ENCODE data around the gene HSH2D. TPM values are rescaled to one million over a fixed set of nuclear protein-coding genes. Genes with fewer than 3 reads are reported as not detected.
A peak's percentile ranks its signal among the peaks of the same experiment; 100 is the strongest.

The HSH2D gene
- total and polyA plus RNA-seq, 9 of the 15 experiments (the other 6 are each of a cell fraction or from before 2014, with no cell fraction given): 0.03 to 1.1 (median 0.35) TPM; not detected in 1

DNA sequence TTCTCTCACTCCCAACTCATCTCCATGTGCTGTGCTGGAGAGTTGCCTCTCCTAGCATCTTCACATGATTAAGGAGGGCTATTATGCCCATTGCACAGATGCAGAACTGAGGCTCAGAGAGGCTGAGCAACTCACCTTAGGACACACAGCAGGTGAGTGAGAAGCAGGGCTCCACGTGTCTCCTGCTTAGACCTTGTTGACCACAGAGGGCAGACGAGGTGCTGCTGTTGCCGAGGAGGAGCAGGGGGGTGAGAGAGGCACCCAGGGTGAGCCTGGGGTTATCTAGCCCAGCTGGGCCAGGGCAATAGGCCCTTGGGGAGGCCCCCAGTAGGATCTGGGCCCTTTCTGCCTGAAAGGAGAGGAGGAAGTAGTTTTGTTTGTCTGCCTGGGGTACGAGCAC lies 2.4 kb upstream of the HSH2D start (continued):
- TF ChIP-seq RBM17 (IDR thresholded peaks at IDR 0.05; ENCODE audit: borderline replicate concordance, low read depth, low read length): no peak
- no peak for TF ChIP-seq TAF15 (IDR thresholded peaks at IDR 0.05; ENCODE audit: low read depth, low read length)
- TF ChIP-seq STAT5A (IDR thresholded peaks at IDR 0.05; ENCODE audit: borderline replicate concordance, low read length): no peak
- TF ChIP-seq BRD9 (IDR thresholded peaks at IDR 0.05; ENCODE audit: low read depth, partially characterized antibody): peak; percentile 91
- TF ChIP-seq ZNF165 (CRISPR knock-in tag; IDR thresholded peaks at IDR 0.05; ENCODE audit: borderline replicate concordance): no peak
- TF ChIP-seq BMI1 (IDR thresholded peaks at IDR 0.05; ENCODE audit: low read length): no peak
- no peak for TF ChIP-seq NFIC (IDR thresholded peaks at IDR 0.05)
- no peak for TF ChIP-seq XRCC3 (IDR thresholded peaks at IDR 0.05)
- 0 out of 2 replicates have a peak, but pooled peaks have one; percentile 17 for TF ChIP-seq ATF7 (IDR thresholded peaks at IDR 0.05)
- no peak for TF ChIP-seq MXI1 (IDR thresholded peaks at IDR 0.05; ENCODE audit: low read depth, low read length)
- TF ChIP-seq RAD51 (IDR thresholded peaks at IDR 0.05; ENCODE audit: borderline replicate concordance, low read depth): no peak
- no peak for TF ChIP-seq HDAC6 (IDR thresholded peaks at IDR 0.05; ENCODE audit: low read depth, low read length)
- TF ChIP-seq TCF3 (CRISPR knock-in tag; IDR thresholded peaks at IDR 0.05): peak; percentile 6; the same call in 1 of the 2 replicates
- TF ChIP-seq, protein P1, sequence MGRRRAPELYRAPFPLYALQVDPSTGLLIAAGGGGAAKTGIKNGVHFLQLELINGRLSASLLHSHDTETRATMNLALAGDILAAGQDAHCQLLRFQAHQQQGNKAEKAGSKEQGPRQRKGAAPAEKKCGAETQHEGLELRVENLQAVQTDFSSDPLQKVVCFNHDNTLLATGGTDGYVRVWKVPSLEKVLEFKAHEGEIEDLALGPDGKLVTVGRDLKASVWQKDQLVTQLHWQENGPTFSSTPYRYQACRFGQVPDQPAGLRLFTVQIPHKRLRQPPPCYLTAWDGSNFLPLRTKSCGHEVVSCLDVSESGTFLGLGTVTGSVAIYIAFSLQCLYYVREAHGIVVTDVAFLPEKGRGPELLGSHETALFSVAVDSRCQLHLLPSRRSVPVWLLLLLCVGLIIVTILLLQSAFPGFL (CRISPR knock-in tag; IDR thresholded peaks at IDR 0.05): no peak
- no peak for TF ChIP-seq SETDB1 (IDR thresholded peaks at IDR 0.05; ENCODE audit: low read length)
- no peak for TF ChIP-seq ZNF253 (CRISPR knock-in tag; conservative IDR thresholded peaks at IDR 0.05)
- TF ChIP-seq CBX2 (IDR thresholded peaks at IDR 0.05; ENCODE audit: insufficient read depth, low read length, poor library complexity, severe bottlenecking): no peak
- no peak for TF ChIP-seq RBFOX2 (IDR thresholded peaks at IDR 0.05; ENCODE audit: low read depth, low read length)
- no peak for TF ChIP-seq JUN (IDR thresholded peaks at IDR 0.05; ENCODE audit: borderline replicate concordance, low read depth, low read length)
- no peak for TF ChIP-seq JUN (CRISPR knock-in tag; IDR thresholded peaks at IDR 0.05; ENCODE audit: borderline replicate concordance)
- peak in 1 of 2 experiments; percentile 94; a peak in 2 of 3 replicates for TF ChIP-seq CBX3 (IDR thresholded peaks at IDR 0.05; ENCODE audit: borderline replicate concordance in 1 of 2, low read length in 2 of 2)
- TF ChIP-seq PHTF2 (CRISPR knock-in tag; IDR thresholded peaks at IDR 0.05): no peak
- TF ChIP-seq CXXC5 (CRISPR knock-in tag; IDR thresholded peaks at IDR 0.05): no peak
- TF ChIP-seq, protein P2, sequence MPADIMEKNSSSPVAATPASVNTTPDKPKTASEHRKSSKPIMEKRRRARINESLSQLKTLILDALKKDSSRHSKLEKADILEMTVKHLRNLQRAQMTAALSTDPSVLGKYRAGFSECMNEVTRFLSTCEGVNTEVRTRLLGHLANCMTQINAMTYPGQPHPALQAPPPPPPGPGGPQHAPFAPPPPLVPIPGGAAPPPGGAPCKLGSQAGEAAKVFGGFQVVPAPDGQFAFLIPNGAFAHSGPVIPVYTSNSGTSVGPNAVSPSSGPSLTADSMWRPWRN (IDR thresholded peaks at IDR 0.05; ENCODE audit: low read depth): no peak
- TF ChIP-seq KAT8 (IDR thresholded peaks at IDR 0.05; ENCODE audit: low read depth): no peak
- TF ChIP-seq, protein P3, sequence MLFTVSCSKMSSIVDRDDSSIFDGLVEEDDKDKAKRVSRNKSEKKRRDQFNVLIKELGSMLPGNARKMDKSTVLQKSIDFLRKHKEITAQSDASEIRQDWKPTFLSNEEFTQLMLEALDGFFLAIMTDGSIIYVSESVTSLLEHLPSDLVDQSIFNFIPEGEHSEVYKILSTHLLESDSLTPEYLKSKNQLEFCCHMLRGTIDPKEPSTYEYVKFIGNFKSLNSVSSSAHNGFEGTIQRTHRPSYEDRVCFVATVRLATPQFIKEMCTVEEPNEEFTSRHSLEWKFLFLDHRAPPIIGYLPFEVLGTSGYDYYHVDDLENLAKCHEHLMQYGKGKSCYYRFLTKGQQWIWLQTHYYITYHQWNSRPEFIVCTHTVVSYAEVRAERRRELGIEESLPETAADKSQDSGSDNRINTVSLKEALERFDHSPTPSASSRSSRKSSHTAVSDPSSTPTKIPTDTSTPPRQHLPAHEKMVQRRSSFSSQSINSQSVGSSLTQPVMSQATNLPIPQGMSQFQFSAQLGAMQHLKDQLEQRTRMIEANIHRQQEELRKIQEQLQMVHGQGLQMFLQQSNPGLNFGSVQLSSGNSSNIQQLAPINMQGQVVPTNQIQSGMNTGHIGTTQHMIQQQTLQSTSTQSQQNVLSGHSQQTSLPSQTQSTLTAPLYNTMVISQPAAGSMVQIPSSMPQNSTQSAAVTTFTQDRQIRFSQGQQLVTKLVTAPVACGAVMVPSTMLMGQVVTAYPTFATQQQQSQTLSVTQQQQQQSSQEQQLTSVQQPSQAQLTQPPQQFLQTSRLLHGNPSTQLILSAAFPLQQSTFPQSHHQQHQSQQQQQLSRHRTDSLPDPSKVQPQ (CRISPR knock-in tag; IDR thresholded peaks at IDR 0.05; ENCODE audit: borderline replicate concordance): no peak
- no peak for TF ChIP-seq ZNF12 (CRISPR knock-in tag; IDR thresholded peaks at IDR 0.05)

Data from K562 (cell line).